Mammary epithelial cell (primary cell): ENCODE data around the gene PHOX2B.
A peak's percentile ranks its signal among the peaks of the same experiment; 100 is the strongest.

Experiments used
- CTCF ChIP-seq, 2 donors: IDR thresholded peaks in 1 of 2; conservative IDR thresholded peaks in 1 of 2; 2 replicates each; pipeline ENCODE4 v1.5.1; 2011 to 2012; ENCODE audit warnings: inconsistent platforms in 2 of 2, low read length in 2 of 2, mild to moderate bottlenecking in 2 of 2, control low read depth in 1 of 2, low read depth in 1 of 2; ENCODE audit not compliant: insufficient read depth in 1 of 2; ENCODE audit errors: extremely low read depth in 1 of 2
- EZH2 ChIP-seq: IDR thresholded peaks from 2 replicates; pipeline ENCODE4 v1.6.1; 2012; ENCODE audit warnings: low read length, inconsistent platforms, borderline replicate concordance

GRCh38 chr4:41751449-41752061 is 3.0 kb upstream of the PHOX2B start:
- TF ChIP-seq CTCF (conservative IDR thresholded peaks at IDR 0.05 in 1 of 2, IDR thresholded peaks at IDR 0.05 in 1 of 2; ENCODE audit: extremely low read depth in 1 of 2, insufficient read depth in 1 of 2, low read depth in 1 of 2, low read length in 2 of 2) (peak in 1 of 2 donors; percentile 20), EZH2 (no peak)
